Liver (tissue), 9 donors: ENCODE results near the gene UBE2E2. TPM values are rescaled to one million over a fixed set of nuclear protein-coding genes. Genes with fewer than 3 reads are reported as not detected.
A peak's percentile ranks its signal among the peaks of the same experiment; 100 is the strongest.

ENCODE experiments used
- DNase-seq: peaks from one replicate; pipeline ENCODE4 v3.0.0-alpha.2; 2017; ENCODE audit warnings: low spot score
- H3K27ac ChIP-seq, 2 donors: one replicate each; pipeline ENCODE4 v1.7.0; 2013; ENCODE audit warnings: inconsistent platforms in 2 of 2, low read length in 2 of 2, control low read depth in 1 of 2, low read depth in 1 of 2, mild to moderate bottlenecking in 1 of 2
- H3K27me3 ChIP-seq, 4 donors: one replicate each; pipeline versions ENCODE4 v1.6.1 to v1.7.0; 2013; ENCODE audit warnings: low read length in 3 of 4, inconsistent platforms in 1 of 4, mild to moderate bottlenecking in 1 of 4, moderate library complexity in 1 of 4; ENCODE audit not compliant: control insufficient read depth in 4 of 4, insufficient read depth in 4 of 4
- H3K36me3 ChIP-seq, 4 donors: one replicate each; pipeline versions ENCODE4 v1.6.1 to v1.7.0; 2013; ENCODE audit warnings: low read length in 3 of 4, mild to moderate bottlenecking in 3 of 4, low read depth in 1 of 4, moderate library complexity in 1 of 4; ENCODE audit not compliant: control insufficient read depth in 4 of 4, insufficient read depth in 3 of 4
- H3K4me1 ChIP-seq, 4 donors: one replicate each; pipeline versions ENCODE4 v1.6.1 to v1.7.0; 2013; ENCODE audit warnings: low read length in 3 of 4, mild to moderate bottlenecking in 3 of 4, moderate library complexity in 1 of 4; ENCODE audit not compliant: control insufficient read depth in 4 of 4, insufficient read depth in 4 of 4
- H3K4me3 ChIP-seq, 3 donors: one replicate each; pipeline versions ENCODE4 v1.6.1 to v1.7.0; 2013; ENCODE audit warnings: low read length in 3 of 3, control low read depth in 1 of 3, low read depth in 1 of 3, mild to moderate bottlenecking in 1 of 3
- H3K9ac ChIP-seq, 2 donors: one replicate each; pipeline ENCODE4 v1.7.0; 2013; ENCODE audit warnings: low read length in 2 of 2, mild to moderate bottlenecking in 2 of 2, moderate library complexity in 2 of 2, control low read depth in 1 of 2, low read depth in 1 of 2
- H3K9me3 ChIP-seq, 4 donors: one replicate each; pipeline versions ENCODE4 v1.6.1 to v1.7.0; 2013; ENCODE audit warnings: low read length in 3 of 4; ENCODE audit not compliant: control insufficient read depth in 4 of 4
- ATF3 ChIP-seq: IDR thresholded peaks from 2 replicates; pipeline ENCODE4 v1.6.1; 2016; ENCODE audit warnings: antibody characterized with exemption
- CTCF ChIP-seq: fragments of 150-350 bp; IDR thresholded peaks from 2 replicates; pipeline ENCODE4 v1.5.1; 2017; ENCODE audit warnings: improper control_type of control experiment, low read depth, low read length; ENCODE audit not compliant: missing input control
- EGR1 ChIP-seq, 2 donors: IDR thresholded peaks; 2 replicates each; pipeline ENCODE4 v1.6.1; 2016 to 2018; ENCODE audit warnings: antibody characterized with exemption in 2 of 2, low read depth in 2 of 2
- FOXA1 ChIP-seq: IDR thresholded peaks from 2 replicates; pipeline ENCODE4 v1.6.1; 2016; ENCODE audit warnings: antibody characterized with exemption
- FOXA2 ChIP-seq: IDR thresholded peaks from 2 replicates; pipeline ENCODE4 v1.6.1; 2016; ENCODE audit warnings: antibody characterized with exemption
- GABPA ChIP-seq, 2 donors: IDR thresholded peaks in 1 of 2; conservative IDR thresholded peaks in 1 of 2; 2 replicates each; pipeline ENCODE4 v1.6.1; 2016; ENCODE audit warnings: antibody characterized with exemption in 2 of 2, mild to moderate bottlenecking in 1 of 2, moderate library complexity in 1 of 2
- HNF4A ChIP-seq, 2 donors: conservative IDR thresholded peaks; 2 replicates each; pipeline ENCODE4 v1.6.1; 2016; ENCODE audit warnings: antibody characterized with exemption in 2 of 2, mild to moderate bottlenecking in 2 of 2
- HNF4G ChIP-seq: IDR thresholded peaks from 2 replicates; pipeline ENCODE4 v1.6.1; 2016; ENCODE audit warnings: antibody characterized with exemption
- JUND ChIP-seq, 2 donors: IDR thresholded peaks; 2 replicates each; pipeline ENCODE4 v1.6.1; 2016; ENCODE audit warnings: antibody characterized with exemption in 2 of 2
- NR2F2 ChIP-seq: IDR thresholded peaks from 2 replicates; pipeline ENCODE4 v1.6.1; 2016; ENCODE audit warnings: antibody characterized with exemption
- RAD21 ChIP-seq, 2 donors: IDR thresholded peaks; 2 replicates each; pipeline ENCODE4 v1.6.1; 2016; ENCODE audit warnings: antibody characterized with exemption in 2 of 2, mild to moderate bottlenecking in 2 of 2
- REST ChIP-seq: IDR thresholded peaks from 2 replicates; pipeline ENCODE4 v1.6.1; 2016; ENCODE audit warnings: antibody characterized with exemption, mild to moderate bottlenecking
- SP1 ChIP-seq: IDR thresholded peaks from 2 replicates; pipeline ENCODE4 v1.6.1; 2018; ENCODE audit warnings: antibody characterized with exemption, mild to moderate bottlenecking
- TAF1 ChIP-seq: conservative IDR thresholded peaks from 2 replicates; pipeline ENCODE4 v1.6.1; 2016; ENCODE audit warnings: antibody characterized with exemption, mild to moderate bottlenecking
- YY1 ChIP-seq: IDR thresholded peaks from 2 replicates; pipeline ENCODE4 v1.6.1; 2016; ENCODE audit warnings: antibody characterized with exemption, mild to moderate bottlenecking
- ZBTB33 ChIP-seq: IDR thresholded peaks from 2 replicates; pipeline ENCODE4 v1.6.1; 2016; ENCODE audit warnings: antibody characterized with exemption
- WGBS: extraction: QIAGEN DNeasy Blood & Tissue Kit; methylation state at CpG from one replicate; pipeline ENCODE4 v1.1.7; 2013; 5-methylcytosine and 5-hydroxymethylcytosine counted together
- polyA plus RNA-seq, 2 donors: library from polyadenylated mRNA; stranded (reverse) in 1 of 2; unstranded in 1 of 2; fragments of 200-250 nt in 1 of 2; fragments of >200 nt in 1 of 2; fragmentation: Nextera tagmentation in 1 of 2; extraction: Ambion mirVana in 1 of 2; gene quantifications; one replicate each; pipeline versions ENCODE4 v1.2.1 to v1.2.3, GENCODE V29; 2013 to 2015
- total RNA-seq, 2 donors: library from RNA; depleted of rRNA; stranded (reverse); fragments of >200 nt; gene quantifications; one replicate each; pipeline ENCODE4 v1.2.3, GENCODE V29; 2014
- donor health status: healthy.
- donor health status: healthy.
- donor health status: healthy.
- donor health status: healthy.
- donor health status: healthy.

The UBE2E2 gene
- total and polyA plus RNA-seq, 4 donors, result 9.0 to 27.8 (median 16.8) TPM

- WGBS, result 97% methylated on average over 2 of the region's 2 CpGs
- no peaks in the 10 kb centered on the region for H3K36me3 ChIP-seq
- no peak for DNase-seq
- no peak overlapping the region for H3K9ac ChIP-seq
- no peaks in the 10 kb centered on the region for H3K9me3 ChIP-seq
- H3K27me3 ChIP-seq, result no peaks in the 10 kb centered on the region
- TF ChIP-seq JUND (IDR thresholded peaks at IDR 0.05) (no peak), FOXA2 (no peak), RAD21 (IDR thresholded peaks at IDR 0.05) (no peak), CTCF (no peak), HNF4A (conservative IDR thresholded peaks at IDR 0.05) (no peak), YY1 (no peak), FOXA1 (no peak), ATF3 (no peak), REST (no peak), ZBTB33 (no peak), HNF4G (no peak), GABPA (IDR thresholded peaks at IDR 0.05 in 1 of 2, conservative IDR thresholded peaks at IDR 0.05 in 1 of 2) (no peak), SP1 (no peak), TAF1 (no peak), NR2F2 (no peak), EGR1 (IDR thresholded peaks at IDR 0.05; ENCODE audit: low read depth in 2 of 2) (no peak)
- H3K4me3 ChIP-seq, result no peak overlapping the region
- H3K27ac ChIP-seq, result no peak overlapping the region
- peaks cover 0 to 13% (median 2%) of the 10 kb centered on the region in 4 donors for H3K4me1 ChIP-seq
Measured at GRCh38 chr3:23242106-23242505, 39.0 kb downstream of the UBE2E2 start.

GRCh38 chr3:23244324-23245041, 41.4 kb downstream of the UBE2E2 start:
- peaks cover 0 to 9% (median 2%) of the 10 kb centered on the region in 4 donors for H3K4me1 ChIP-seq
- no peaks in the 10 kb centered on the region for H3K36me3 ChIP-seq
- DNase-seq, result no peak
- 34% methylated on average over 2 of the region's 2 CpGs for WGBS
- no peaks in the 10 kb centered on the region for H3K9me3 ChIP-seq
- no peak overlapping the region for H3K9ac ChIP-seq
- TF ChIP-seq HNF4A (conservative IDR thresholded peaks at IDR 0.05) (peak in 1 of 2 donors; percentile 52), HNF4G (no peak)
- H3K27me3 ChIP-seq, result no peaks in the 10 kb centered on the region
- no peak overlapping the region for H3K4me3 ChIP-seq
- no peak overlapping the region for H3K27ac ChIP-seq
